Tibial artery (tissue), 4 donors: ENCODE results near the gene STARD10.

Experiments
- DNase-seq, 2 donors: peaks; one replicate each; pipeline ENCODE4 v3.0.0-alpha.2; 2019
- H3K27ac ChIP-seq, 2 donors: fragments of 200-600 bp; sonication (generic) in 1 of 2; 1 replicate in 1 of 2; 2 replicates in 1 of 2; pipeline ENCODE4 v1.5.1; 2018 to 2019; ENCODE audit warnings: mild to moderate bottlenecking in 1 of 2
- H3K27me3 ChIP-seq, 2 donors: fragments of 200-600 bp; sonication (generic) in 1 of 2; one replicate each; pipeline versions ENCODE4 v1.5.1 to v1.6.0; 2016 to 2019
- H3K36me3 ChIP-seq, 3 donors: fragments of 200-600 bp; sonication (generic) in 2 of 3; one replicate each; pipeline ENCODE4 v1.5.1; 2016 to 2019; ENCODE audit warnings: mild to moderate bottlenecking in 2 of 3
- H3K4me1 ChIP-seq, 4 donors: fragments of 200-600 bp; sonication (generic) in 2 of 4; 1 replicate in 3 of 4; 2 replicates in 1 of 4; pipeline ENCODE4 v1.5.1; 2016 to 2019
- H3K4me3 ChIP-seq, 2 donors: fragments of 200-600 bp; sonication (generic) in 1 of 2; 1 replicate in 1 of 2; 2 replicates in 1 of 2; pipeline ENCODE4 v1.5.1; 2018 to 2019; ENCODE audit warnings: mild to moderate bottlenecking in 2 of 2
- H3K9me3 ChIP-seq, 3 donors: fragments of 200-600 bp; sonication (generic) in 1 of 3; one replicate each; pipeline ENCODE4 v1.5.1; 2016 to 2019
- intact Hi-C: fragments of 100-400 bp; cut with DNase I; formaldehyde crosslinking; loops from one replicate; pipeline ENCODE4 v1.15.0; 2023; ENCODE audit warnings: low total_unique reads
- TF ChIP-seq, protein P1 (sequence below), 2 experiments: fragments of 200-600 bp in 1 of 2; fragments of 450-650 bp in 1 of 2; IDR thresholded peaks; one replicate each; pipeline ENCODE4 v1.5.1; 2017 to 2019; ENCODE audit warnings: antibody characterized with exemption in 2 of 2, mild to moderate bottlenecking in 1 of 2, moderate library complexity in 1 of 2

The STARD10 gene

DNA sequence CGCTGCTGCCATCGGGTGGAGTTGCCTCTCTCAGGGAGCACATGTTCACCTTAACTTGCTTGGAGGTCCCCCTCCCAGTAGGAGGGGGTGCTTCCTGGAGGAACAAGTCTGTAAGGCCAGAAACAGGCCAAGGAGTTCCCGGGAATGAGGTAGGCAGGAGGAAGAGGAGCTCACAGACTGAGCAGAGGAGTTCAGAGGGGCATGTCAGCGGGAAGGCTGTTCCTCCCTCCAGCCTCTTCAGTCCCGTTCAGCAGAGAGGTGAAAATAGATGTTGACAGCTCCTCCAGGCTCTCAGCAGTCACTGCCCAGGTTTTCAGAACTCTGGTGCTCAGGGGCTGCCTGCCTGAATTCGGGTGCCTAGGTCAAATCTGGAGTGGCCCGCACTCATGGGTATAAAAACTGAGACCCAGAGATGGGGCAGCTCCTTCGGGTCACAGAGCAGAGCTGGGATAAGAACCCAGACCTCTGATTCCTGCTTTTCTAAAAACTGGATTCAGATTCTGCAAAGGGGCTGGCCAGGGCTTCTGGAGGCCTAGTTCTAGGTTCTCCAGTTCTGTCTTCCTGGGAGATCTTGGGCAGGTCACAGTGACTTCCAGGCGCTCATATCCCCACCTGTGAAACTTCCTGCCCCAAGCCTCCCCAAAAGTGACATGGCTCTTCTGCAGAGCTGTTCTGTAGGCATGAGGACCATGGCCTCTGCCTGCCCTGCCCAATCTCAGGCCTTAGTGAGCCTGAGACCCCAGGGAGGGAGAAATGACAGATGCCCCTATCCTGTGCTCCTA, 38.6 kb upstream of the STARD10 start:
- no peak for DNase-seq
- H3K27me3 ChIP-seq = no peaks in the 10 kb centered on the region
- H3K27ac ChIP-seq = peak overlapping the region; percentile 92 to 94
- TF ChIP-seq, protein P1, sequence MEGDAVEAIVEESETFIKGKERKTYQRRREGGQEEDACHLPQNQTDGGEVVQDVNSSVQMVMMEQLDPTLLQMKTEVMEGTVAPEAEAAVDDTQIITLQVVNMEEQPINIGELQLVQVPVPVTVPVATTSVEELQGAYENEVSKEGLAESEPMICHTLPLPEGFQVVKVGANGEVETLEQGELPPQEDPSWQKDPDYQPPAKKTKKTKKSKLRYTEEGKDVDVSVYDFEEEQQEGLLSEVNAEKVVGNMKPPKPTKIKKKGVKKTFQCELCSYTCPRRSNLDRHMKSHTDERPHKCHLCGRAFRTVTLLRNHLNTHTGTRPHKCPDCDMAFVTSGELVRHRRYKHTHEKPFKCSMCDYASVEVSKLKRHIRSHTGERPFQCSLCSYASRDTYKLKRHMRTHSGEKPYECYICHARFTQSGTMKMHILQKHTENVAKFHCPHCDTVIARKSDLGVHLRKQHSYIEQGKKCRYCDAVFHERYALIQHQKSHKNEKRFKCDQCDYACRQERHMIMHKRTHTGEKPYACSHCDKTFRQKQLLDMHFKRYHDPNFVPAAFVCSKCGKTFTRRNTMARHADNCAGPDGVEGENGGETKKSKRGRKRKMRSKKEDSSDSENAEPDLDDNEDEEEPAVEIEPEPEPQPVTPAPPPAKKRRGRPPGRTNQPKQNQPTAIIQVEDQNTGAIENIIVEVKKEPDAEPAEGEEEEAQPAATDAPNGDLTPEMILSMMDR (IDR thresholded peaks at IDR 0.05) = no peak
- H3K4me3 ChIP-seq = no peak overlapping the region
- peaks cover 17 to 64% (median 60%) of the 10 kb centered on the region in 4 donors for H3K4me1 ChIP-seq
- peaks cover 3 to 11% (median 6%) of the 10 kb centered on the region in 3 donors for H3K36me3 ChIP-seq
- intact Hi-C loops = no loop called here
- no peaks in the 10 kb centered on the region for H3K9me3 ChIP-seq

DNA sequence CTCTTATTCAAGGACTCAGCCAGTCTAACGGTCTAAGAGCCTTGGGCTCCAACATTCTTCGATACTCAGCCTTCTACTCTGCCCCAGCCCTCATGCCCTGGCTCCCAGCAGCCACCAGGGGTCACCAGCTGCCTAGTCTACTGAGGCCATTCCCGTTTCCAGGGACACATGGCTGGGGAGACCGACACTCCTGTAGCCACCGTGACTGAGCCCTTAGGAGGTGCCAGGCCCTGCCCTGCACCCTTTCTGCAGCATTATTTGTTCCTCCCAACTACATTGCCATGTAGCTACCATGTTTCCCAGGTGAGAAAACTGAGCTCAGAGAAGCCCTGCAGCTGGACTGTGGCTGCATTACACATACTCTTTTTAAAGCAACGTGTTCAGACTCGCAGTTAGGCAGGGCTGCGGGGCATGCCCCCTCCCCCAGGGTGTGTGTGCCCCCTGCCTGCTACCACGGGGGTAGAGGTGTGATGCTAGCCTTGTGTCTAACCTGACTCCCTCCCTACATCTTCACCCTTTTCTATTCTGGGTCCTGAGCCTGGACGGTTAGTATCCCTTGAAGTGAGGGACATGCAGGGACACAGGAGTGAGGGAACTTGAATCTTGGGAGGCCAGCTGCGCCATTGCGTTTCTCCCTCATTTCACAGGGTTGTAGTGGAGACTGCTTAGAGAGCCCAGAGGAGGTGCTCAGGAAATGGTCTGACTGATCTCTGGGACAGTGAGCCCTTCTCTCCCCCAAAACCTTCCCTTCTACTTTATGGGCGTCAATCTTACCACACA, 37.9 kb upstream of the STARD10 start:
- peak overlapping the region; percentile 92 to 94 for H3K27ac ChIP-seq

DNA sequence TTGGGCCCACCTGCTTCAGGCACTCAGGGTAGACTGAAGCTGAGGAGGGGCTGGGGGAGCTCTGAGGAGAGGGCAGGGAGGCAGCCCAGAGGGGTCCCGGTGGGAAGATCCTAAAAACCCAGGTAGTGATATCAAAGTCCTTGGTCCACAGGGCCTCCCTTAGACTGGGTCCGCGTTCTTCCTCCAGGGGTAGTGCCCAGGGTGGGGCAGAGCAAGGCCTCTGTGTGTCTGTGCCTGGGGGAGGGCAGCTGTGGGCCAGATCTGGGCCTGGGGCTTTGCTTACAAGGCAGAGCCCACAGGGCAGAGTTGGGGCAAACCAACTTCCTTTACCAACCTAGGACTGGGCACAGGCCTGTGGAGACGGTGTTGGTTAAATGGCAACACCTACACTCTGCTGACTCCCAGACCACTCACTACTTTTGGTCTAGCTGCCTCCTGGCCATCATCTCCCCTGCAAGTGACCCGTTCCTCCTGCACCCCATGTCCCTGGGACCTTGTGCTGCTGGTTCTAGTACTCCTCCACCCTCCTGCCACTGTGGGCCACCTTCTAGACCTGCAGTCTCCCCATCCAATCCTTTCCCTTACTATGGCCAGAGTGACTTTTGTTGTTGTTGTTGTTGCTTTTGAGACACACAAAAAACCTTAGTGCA, 36.2 kb upstream of the STARD10 start:
- no peaks in the 10 kb centered on the region for H3K27me3 ChIP-seq
- TF ChIP-seq, protein P1 (IDR thresholded peaks at IDR 0.05) = no peak
- peaks cover 0 to 8% (median 8%) of the 10 kb centered on the region in 3 donors for H3K36me3 ChIP-seq
- peaks cover 6 to 40% (median 38%) of the 10 kb centered on the region in 4 donors for H3K4me1 ChIP-seq
- DNase-seq = no peak
- H3K4me3 ChIP-seq = no peak overlapping the region
- H3K9me3 ChIP-seq = no peaks in the 10 kb centered on the region
- no peak overlapping the region for H3K27ac ChIP-seq
- intact Hi-C loops = loop anchor here (2.0 kb wide), 2 partner anchors 19 to 349 kb away; no protein-coding TSS in a partner anchor

More for the DNA sequence above, 37.9 kb upstream of the STARD10 start:
- H3K4me3 ChIP-seq = no peak overlapping the region
- peaks cover 0 to 8% (median 4%) of the 10 kb centered on the region in 3 donors for H3K36me3 ChIP-seq
- peak; percentile 88 to 94 for DNase-seq
- TF ChIP-seq, protein P1 (IDR thresholded peaks at IDR 0.05) = peak; percentile 94 to 99
- no peaks in the 10 kb centered on the region for H3K9me3 ChIP-seq
- no peaks in the 10 kb centered on the region for H3K27me3 ChIP-seq
- intact Hi-C loops = loop anchor here (2.0 kb wide), 2 partner anchors 17 to 347 kb away; no protein-coding TSS in a partner anchor
- peaks cover 17 to 57% (median 55%) of the 10 kb centered on the region in 4 donors for H3K4me1 ChIP-seq

DNA sequence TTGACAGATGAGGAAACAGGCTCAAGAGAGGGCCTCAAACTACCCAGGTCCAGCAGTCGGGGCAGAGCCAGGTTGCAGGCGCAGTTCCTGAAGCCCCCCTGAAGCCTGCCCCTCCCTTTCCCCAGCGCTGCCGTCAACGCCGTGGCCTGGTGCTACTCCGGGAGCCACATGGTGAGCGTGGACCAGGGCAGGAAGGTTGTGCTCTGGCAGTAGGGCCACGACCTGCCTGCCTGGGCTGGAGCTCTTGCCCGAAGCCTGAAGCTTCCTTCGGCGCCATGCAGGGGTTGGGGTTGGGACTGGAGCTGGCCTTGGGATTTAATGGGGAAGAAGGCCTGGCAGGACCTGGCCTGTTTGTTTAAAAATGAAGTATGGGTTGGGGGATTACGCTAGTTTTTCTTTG, 35.3 kb upstream of the STARD10 start:
- intact Hi-C loops = no loop called here
- Histone ChIP-seq H3K27me3 (no peaks in the 10 kb centered on the region), H3K27ac (no peak overlapping the region), H3K36me3 (peaks cover 0 to 8% (median 8%) of the 10 kb centered on the region in 3 donors), H3K4me1 (peaks cover 6 to 32% (median 30%) of the 10 kb centered on the region in 4 donors), H3K4me3 (no peak overlapping the region), H3K9me3 (no peaks in the 10 kb centered on the region)
- no peak for DNase-seq
- TF ChIP-seq, protein P1 (IDR thresholded peaks at IDR 0.05) = no peak

DNA sequence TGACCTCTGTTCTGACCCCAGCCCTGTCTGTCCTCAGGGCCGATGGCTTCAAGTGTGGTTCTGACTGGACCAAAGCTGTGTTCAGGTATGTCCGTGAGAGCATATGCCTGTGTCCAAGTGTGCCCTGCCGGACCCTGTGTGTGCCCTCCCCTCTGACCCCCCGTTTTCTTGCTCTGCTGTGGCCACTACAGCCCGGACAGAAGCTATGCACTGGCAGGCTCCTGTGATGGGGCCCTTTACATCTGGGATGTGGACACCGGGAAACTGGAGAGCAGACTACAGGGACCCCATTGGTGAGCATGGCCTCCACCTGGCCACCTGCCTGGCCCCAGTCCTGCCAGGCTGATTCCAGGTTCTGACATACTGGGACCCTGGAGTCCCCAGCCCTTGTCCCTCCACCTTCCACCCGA, 34.9 kb upstream of the STARD10 start:
- no peaks in the 10 kb centered on the region for H3K9me3 ChIP-seq
- H3K4me3 ChIP-seq = no peak overlapping the region
- peaks cover 6 to 29% (median 26%) of the 10 kb centered on the region in 4 donors for H3K4me1 ChIP-seq
- TF ChIP-seq, protein P1 (IDR thresholded peaks at IDR 0.05) = no peak
- intact Hi-C loops = no loop called here
- H3K27me3 ChIP-seq = no peaks in the 10 kb centered on the region
- H3K27ac ChIP-seq = peak overlapping the region; percentile 27 to 86
- H3K36me3 ChIP-seq = peaks cover 0 to 8% (median 8%) of the 10 kb centered on the region in 3 donors
- DNase-seq = no peak
